ENCODE results near the gene DTYMK.
"Not testable (repeated sequence)": the region's sequence is repeated elsewhere in the genome, so short reads cannot be mapped to it uniquely, and the experiment has no call there.

Gene DTYMK

GRCh38 chr2:241671457-241672240, 15.0 kb downstream of the DTYMK start:
- DNase-seq: no peak

- DNase-seq: no peak
Observed at GRCh38 chr2:241670333-241671110, 16.1 kb downstream of the DTYMK start.

GRCh38 chr2:241668839-241669238, 17.8 kb downstream of the DTYMK start:
- DNase-seq: no peak

- DNase-seq: no peak
Observed at GRCh38 chr2:241668354-241668753, 18.3 kb downstream of the DTYMK start.

GRCh38 chr2:241666627-241667400, 19.8 kb downstream of the DTYMK start:
- no peak for DNase-seq

- no peak for DNase-seq
Observed at GRCh38 chr2:241665731-241666440, 20.7 kb downstream of the DTYMK start.

- DNase-seq: not testable (repeated sequence)
Observed at GRCh38 chr2:241662731-241663130, 23.9 kb downstream of the DTYMK start.

GRCh38 chr2:241660593-241661213, 25.9 kb downstream of the DTYMK start:
- DNase-seq: no peak

- DNase-seq: peak; percentile 15
Observed at GRCh38 chr2:241659150-241659739, 27.4 kb downstream of the DTYMK start.

- no peak for DNase-seq
Observed at GRCh38 chr2:241658296-241658695, 28.3 kb downstream of the DTYMK start.

- no peak for DNase-seq
Observed at GRCh38 chr2:241657786-241658254, 28.8 kb downstream of the DTYMK start.

- DNase-seq: no peak
Observed at GRCh38 chr2:241656190-241656741, 30.3 kb downstream of the DTYMK start.

- DNase-seq: no peak
Observed at GRCh38 chr2:241655516-241656189, 31.0 kb downstream of the DTYMK start.

GRCh38 chr2:241654551-241654950, 32.1 kb downstream of the DTYMK start:
- DNase-seq: no peak

- no peak for DNase-seq
Observed at GRCh38 chr2:241653210-241653750, 33.3 kb downstream of the DTYMK start.

GRCh38 chr2:241652722-241653121, 33.9 kb downstream of the DTYMK start:
- no peak for DNase-seq

- no peak for DNase-seq
Observed at GRCh38 chr2:241652142-241652541, 34.5 kb downstream of the DTYMK start.

GRCh38 chr2:241649927-241650326, 36.7 kb downstream of the DTYMK start:
- no peak for DNase-seq

- no peak for DNase-seq
Observed at GRCh38 chr2:241649404-241649803, 37.2 kb downstream of the DTYMK start.

- DNase-seq: no peak
Observed at GRCh38 chr2:241648453-241648852, 38.2 kb downstream of the DTYMK start.
